Chondrocyte (in vitro differentiated cells): ENCODE data around the gene GPATCH4. TPM values are rescaled to one million over a fixed set of nuclear protein-coding genes. Genes with fewer than 3 reads are reported as not detected.

Source experiments
- DNase-seq: peaks from one replicate; pipeline ENCODE4 v3.0.0; 2021; ENCODE audit warnings: mixed read lengths, low spot score
- H3K27ac Mint-ChIP-seq: one replicate; pipeline ENCODE4 v1.8.0; 2021; ENCODE audit warnings: mild to moderate bottlenecking, moderate library complexity, mixed read lengths; ENCODE audit not compliant: unreplicated experiment
- H3K27me3 Mint-ChIP-seq: 2 replicates; pipeline ENCODE4 v1.8.0; 2021; ENCODE audit warnings: low read depth, mixed read lengths
- H3K36me3 Mint-ChIP-seq: 2 replicates; pipeline ENCODE4 v1.8.0; 2021; ENCODE audit warnings: low read depth, mixed read lengths
- H3K4me1 Mint-ChIP-seq: 2 replicates; pipeline ENCODE4 v1.8.0; 2021; ENCODE audit warnings: low read depth, mild to moderate bottlenecking, mixed read lengths
- H3K4me3 Mint-ChIP-seq: one replicate; pipeline ENCODE4 v1.8.0; 2021; ENCODE audit warnings: mild to moderate bottlenecking, moderate library complexity, mixed read lengths; ENCODE audit not compliant: unreplicated experiment
- H3K9me3 Mint-ChIP-seq: 2 replicates; pipeline ENCODE4 v1.8.0; 2021; ENCODE audit warnings: low read depth, mixed read lengths
- total RNA-seq: library from RNA; stranded (reverse); gene quantifications from 3 replicates; pipeline ENCODE4 v1.2.1, GENCODE V29; 2021
- TF ChIP-seq, protein P1 (sequence below): fragments of 200-600 bp; sonication (generic); IDR thresholded peaks from 2 replicates; pipeline ENCODE4 v1.5.0; 2021; ENCODE audit warnings: antibody characterized with exemption, mild to moderate bottlenecking, moderate library complexity

The GPATCH4 gene
- total RNA-seq, 1 donor from 2014 or later: 16.4 TPM

DNA sequence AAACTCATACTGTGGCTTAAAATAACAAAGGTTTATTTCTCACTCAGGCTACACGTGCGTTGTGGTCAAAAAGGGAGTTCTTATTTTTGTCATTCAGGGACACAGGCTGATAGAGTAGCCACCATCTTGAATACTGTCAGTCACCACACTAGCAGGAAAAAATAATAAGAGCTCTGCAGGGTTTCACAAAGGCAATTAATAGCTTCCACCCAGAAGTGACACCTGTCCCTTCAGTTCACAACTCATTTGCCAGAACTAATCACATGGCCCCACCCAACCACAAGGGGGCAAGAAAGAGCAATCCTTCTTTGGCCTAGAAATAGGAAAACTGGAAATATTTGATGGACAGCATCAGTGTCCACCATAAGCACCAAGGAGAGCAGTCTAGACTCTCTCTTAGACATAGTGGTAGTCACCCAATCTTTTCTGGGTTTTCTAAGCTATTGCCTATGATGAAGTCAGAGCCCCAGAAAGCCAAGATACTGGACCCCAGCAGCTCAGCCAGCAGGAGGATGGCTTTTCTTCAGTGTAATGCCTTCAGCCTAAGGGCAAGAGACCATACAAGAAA lies 26.1 kb upstream of the GPATCH4 start:
- Mint-ChIP-seq H3K36me3 (peaks cover 2% of the 10 kb centered on the region), H3K27me3 (peaks cover 47% of the 10 kb centered on the region), H3K9me3 (no peaks in the 10 kb centered on the region), H3K27ac (no peak overlapping the region), H3K4me1 (peaks cover 9% of the 10 kb centered on the region), H3K4me3 (no peak overlapping the region)
- DNase-seq: no peak
- TF ChIP-seq, protein P1, sequence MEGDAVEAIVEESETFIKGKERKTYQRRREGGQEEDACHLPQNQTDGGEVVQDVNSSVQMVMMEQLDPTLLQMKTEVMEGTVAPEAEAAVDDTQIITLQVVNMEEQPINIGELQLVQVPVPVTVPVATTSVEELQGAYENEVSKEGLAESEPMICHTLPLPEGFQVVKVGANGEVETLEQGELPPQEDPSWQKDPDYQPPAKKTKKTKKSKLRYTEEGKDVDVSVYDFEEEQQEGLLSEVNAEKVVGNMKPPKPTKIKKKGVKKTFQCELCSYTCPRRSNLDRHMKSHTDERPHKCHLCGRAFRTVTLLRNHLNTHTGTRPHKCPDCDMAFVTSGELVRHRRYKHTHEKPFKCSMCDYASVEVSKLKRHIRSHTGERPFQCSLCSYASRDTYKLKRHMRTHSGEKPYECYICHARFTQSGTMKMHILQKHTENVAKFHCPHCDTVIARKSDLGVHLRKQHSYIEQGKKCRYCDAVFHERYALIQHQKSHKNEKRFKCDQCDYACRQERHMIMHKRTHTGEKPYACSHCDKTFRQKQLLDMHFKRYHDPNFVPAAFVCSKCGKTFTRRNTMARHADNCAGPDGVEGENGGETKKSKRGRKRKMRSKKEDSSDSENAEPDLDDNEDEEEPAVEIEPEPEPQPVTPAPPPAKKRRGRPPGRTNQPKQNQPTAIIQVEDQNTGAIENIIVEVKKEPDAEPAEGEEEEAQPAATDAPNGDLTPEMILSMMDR: peak; percentile 78

DNA sequence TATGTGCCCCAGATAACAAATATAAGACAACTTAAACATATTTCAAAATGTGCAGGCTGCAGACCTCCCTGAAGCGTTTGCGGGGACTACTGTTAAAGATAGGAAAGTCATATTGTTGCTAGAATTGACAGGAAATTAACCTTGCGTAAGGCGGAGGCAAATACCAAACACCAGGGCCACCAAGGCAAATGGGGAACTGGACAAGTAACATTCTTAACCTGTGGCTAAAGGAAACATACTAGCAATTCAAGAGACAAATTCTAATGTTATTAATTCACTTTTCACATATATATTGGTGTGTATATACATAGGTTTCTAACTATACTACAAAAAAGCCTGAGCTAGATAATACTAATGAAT lies 24.8 kb upstream of the GPATCH4 start:
- peaks cover 9% of the 10 kb centered on the region for H3K4me1 Mint-ChIP-seq
- TF ChIP-seq, protein P1: peak; percentile 54
- H3K27me3 Mint-ChIP-seq: peaks cover 44% of the 10 kb centered on the region
- H3K27ac Mint-ChIP-seq: no peak overlapping the region
- no peaks in the 10 kb centered on the region for H3K9me3 Mint-ChIP-seq
- peaks cover 2% of the 10 kb centered on the region for H3K36me3 Mint-ChIP-seq
- H3K4me3 Mint-ChIP-seq: no peak overlapping the region
- no peak for DNase-seq

DNA sequence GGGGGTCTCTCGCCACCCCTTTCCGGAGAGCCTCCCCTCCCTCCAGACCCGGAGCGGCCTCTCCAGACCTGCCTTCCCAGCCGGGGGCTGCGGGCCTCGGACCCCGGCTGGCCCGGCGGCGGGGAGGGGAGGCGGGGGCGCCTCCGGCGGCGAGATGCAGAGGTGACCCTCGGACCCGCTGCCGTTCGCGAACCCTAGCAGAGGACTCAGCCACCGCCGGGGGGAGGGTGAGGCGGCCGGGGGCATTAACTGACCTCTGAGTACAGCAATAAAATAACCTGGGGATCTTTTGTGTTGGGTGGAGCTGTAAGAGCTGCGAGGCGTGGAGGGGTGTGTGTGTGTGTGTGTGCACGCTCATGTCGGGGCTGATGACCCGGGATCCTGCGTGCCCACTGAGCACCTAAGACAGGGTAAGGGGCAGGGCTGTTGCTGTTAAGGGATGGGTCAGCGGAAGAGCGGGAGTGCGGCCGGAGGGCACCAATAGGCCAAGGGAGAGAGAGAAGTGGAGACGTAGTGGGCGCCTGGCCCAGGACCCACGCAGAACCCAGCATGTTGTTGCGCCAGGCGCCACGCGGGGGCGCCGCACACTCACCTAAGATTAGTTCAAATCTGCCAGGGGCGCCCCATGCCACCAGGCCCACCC lies 24.3 kb upstream of the GPATCH4 start:
- no peak for DNase-seq
- TF ChIP-seq, protein P1: peak; percentile 90
- Mint-ChIP-seq H3K27ac (no peak overlapping the region), H3K4me3 (peak overlapping the region; percentile 61), H3K36me3 (peaks cover 2% of the 10 kb centered on the region), H3K9me3 (no peaks in the 10 kb centered on the region), H3K4me1 (peaks cover 9% of the 10 kb centered on the region), H3K27me3 (peaks cover 42% of the 10 kb centered on the region)

DNA sequence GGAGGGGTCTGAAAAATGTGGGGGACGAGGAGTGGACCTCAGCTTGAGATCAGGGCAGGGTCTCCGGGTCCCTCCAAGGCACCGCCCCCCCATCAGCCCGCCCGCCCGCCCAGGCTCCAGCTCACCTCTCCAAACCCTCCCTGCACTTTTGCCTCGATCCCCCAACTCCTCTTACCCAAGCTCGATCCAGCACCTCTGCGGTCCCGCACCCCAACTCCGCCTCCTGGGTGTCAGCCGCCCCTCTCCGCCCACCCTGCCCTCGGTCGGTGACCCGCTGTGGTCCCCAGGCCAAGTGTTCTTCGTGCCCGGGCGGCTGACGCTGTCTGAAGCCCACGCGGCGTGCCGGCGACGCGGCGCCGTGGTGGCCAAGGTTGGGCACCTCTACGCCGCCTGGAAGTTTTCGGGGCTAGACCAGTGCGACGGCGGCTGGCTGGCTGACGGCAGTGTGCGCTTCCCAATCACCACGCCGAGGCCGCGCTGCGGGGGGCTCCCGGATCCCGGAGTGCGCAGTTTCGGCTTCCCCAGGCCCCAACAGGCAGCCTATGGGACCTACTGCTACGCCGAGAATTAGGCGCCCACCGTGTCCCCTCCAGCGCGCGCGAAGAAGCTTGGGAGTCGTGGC lies 23.6 kb upstream of the GPATCH4 start:
- Mint-ChIP-seq H3K9me3 (no peaks in the 10 kb centered on the region), H3K27me3 (peaks cover 47% of the 10 kb centered on the region), H3K27ac (no peak overlapping the region), H3K4me1 (peaks cover 9% of the 10 kb centered on the region), H3K4me3 (peak overlapping the region; percentile 61), H3K36me3 (peaks cover 2% of the 10 kb centered on the region)
- TF ChIP-seq, protein P1: no peak
- no peak for DNase-seq

DNA sequence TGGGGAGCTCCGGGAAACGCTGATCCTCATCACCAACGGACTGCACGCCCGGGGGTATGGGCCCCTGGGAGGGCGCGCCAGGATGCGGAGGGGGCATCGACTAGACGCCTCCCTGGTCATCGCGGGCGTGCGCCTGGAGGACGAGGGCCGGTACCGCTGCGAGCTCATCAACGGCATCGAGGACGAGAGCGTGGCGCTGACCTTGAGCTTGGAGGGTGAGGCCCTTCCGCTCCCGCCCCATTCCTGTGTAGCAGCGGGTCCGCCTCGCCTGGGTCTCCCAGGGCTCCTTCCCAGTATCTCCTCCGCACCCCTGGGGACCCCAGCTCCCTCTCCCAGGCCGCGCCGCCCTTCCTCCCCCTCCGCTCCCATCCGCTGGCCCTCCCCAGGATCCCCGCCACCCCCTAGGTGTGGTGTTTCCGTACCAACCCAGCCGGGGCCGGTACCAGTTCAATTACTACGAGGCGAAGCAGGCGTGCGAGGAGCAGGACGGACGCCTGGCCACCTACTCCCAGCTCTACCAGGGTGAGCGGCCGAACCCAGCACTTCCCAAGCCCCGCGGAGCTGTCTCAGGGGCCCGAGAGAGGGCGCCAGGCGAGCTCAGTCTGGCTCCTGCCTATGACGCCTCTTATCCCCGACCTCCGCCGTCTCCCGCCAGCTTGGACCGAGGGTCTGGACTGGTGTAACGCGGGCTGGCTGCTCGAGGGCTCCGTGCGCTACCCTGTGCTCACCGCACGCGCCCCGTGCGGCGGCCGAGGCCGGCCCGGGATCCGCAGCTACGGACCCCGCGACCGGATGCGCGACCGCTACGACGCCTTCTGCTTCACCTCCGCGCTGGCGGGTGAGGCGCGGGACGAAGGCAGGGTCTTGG lies 22.9 kb upstream of the GPATCH4 start:
- H3K9me3 Mint-ChIP-seq: no peaks in the 10 kb centered on the region
- no peak overlapping the region for H3K27ac Mint-ChIP-seq
- H3K4me1 Mint-ChIP-seq: peaks cover 11% of the 10 kb centered on the region
- H3K27me3 Mint-ChIP-seq: peaks cover 52% of the 10 kb centered on the region
- peak overlapping the region; percentile 61 for H3K4me3 Mint-ChIP-seq
- TF ChIP-seq, protein P1: peak; percentile 74
- DNase-seq: no peak
- peaks cover 2% of the 10 kb centered on the region for H3K36me3 Mint-ChIP-seq
